Measurements from ENCODE around the gene RAPGEF1. TPM values are rescaled to one million over a fixed set of nuclear protein-coding genes. Genes with fewer than 3 reads are reported as not detected.
"Not testable (repeated sequence)": the region's sequence is repeated elsewhere in the genome, so short reads cannot be mapped to it uniquely, and the experiment has no call there.

The RAPGEF1 gene
- total and polyA plus RNA-seq, 2 experiments from 2014 or later, result 3.3 to 24.1 TPM

- no peak for TF ChIP-seq EZH2 (IDR thresholded peaks at IDR 0.05; ENCODE audit: insufficient read depth, poor library complexity, severe bottlenecking)
- TF ChIP-seq EZH2phosphoT487 (IDR thresholded peaks at IDR 0.05; ENCODE audit: insufficient read depth, low read depth), result no peak
- no peaks in the 10 kb centered on the region for H3K36me3 ChIP-seq (ENCODE audit: low read depth)
- no peak overlapping the region for H3K9ac ChIP-seq
- no peak overlapping the region for H3K4me3 ChIP-seq
- no peak overlapping the region for H2AFZ ChIP-seq
- no peaks in the 10 kb centered on the region for H4K20me1 ChIP-seq (ENCODE audit: insufficient read depth)
- H3K27me3 ChIP-seq (replicated peaks; ENCODE audit: insufficient read depth), result no peaks in the 10 kb centered on the region
- H3K4me1 ChIP-seq (ENCODE audit: insufficient read depth), result peaks cover 28% of the 10 kb centered on the region
- peak; percentile 63 for DNase-seq
- in situ Hi-C loops (cut with MboI), result no loop called here
- H3K4me2 ChIP-seq (ENCODE audit: unreplicated experiment), result no peak overlapping the region
- no peaks in the 10 kb centered on the region for H3K9me2 ChIP-seq (ENCODE audit: insufficient read depth)
- peaks cover 12% of the 10 kb centered on the region for H3F3A ChIP-seq (ENCODE audit: insufficient read depth)
- H3K79me2 ChIP-seq (ENCODE audit: insufficient read depth), result peaks cover 74% of the 10 kb centered on the region
- 51 to 59% methylated on average over 4 of the region's 4 CpGs for whole genome bisulfite sequencing, 2 experiments (ENCODE audit: low coverage in 1 of 2, low lambda C conversion rate in 2 of 2, missing lambda C conversion rate in 2 of 2)
- H3K27ac ChIP-seq, result no peak overlapping the region
- no peaks in the 10 kb centered on the region for H3K9me3 ChIP-seq (ENCODE audit: low read depth)
Measured at GRCh38 chr9:131666029-131666428, 73.8 kb downstream of the RAPGEF1 start.

GRCh38 chr9:131663288-131663687 lies 76.6 kb downstream of the RAPGEF1 start:
- Histone ChIP-seq H3K36me3 (ENCODE audit: low read depth) (no peaks in the 10 kb centered on the region), H2AFZ (no peak overlapping the region), H3K27me3 (replicated peaks; ENCODE audit: insufficient read depth) (no peaks in the 10 kb centered on the region), H3K4me1 (ENCODE audit: insufficient read depth) (peaks cover 30% of the 10 kb centered on the region), H3K9me2 (ENCODE audit: insufficient read depth) (no peaks in the 10 kb centered on the region), H3K27ac (no peak overlapping the region), H3K4me2 (ENCODE audit: unreplicated experiment) (no peak overlapping the region), H3F3A (ENCODE audit: insufficient read depth) (peaks cover 22% of the 10 kb centered on the region), H3K9ac (no peak overlapping the region), H3K4me3 (no peak overlapping the region), H3K79me2 (ENCODE audit: insufficient read depth) (peaks cover 72% of the 10 kb centered on the region), H3K9me3 (ENCODE audit: low read depth) (no peaks in the 10 kb centered on the region), H4K20me1 (ENCODE audit: insufficient read depth) (no peaks in the 10 kb centered on the region)
- 71 to 74% methylated on average over 5 of the region's 5 CpGs for WGBS, 2 experiments (ENCODE audit: low coverage in 1 of 2, low lambda C conversion rate in 2 of 2, missing lambda C conversion rate in 2 of 2)
- no peak for TF ChIP-seq EZH2 (IDR thresholded peaks at IDR 0.05; ENCODE audit: insufficient read depth, poor library complexity, severe bottlenecking)
- no peak for TF ChIP-seq EZH2phosphoT487 (IDR thresholded peaks at IDR 0.05; ENCODE audit: insufficient read depth, low read depth)
- no peak for DNase-seq
- in situ Hi-C loops (cut with MboI), result no loop called here

- H3K4me2 ChIP-seq (ENCODE audit: unreplicated experiment); DNase-seq; H3K36me3 ChIP-seq (ENCODE audit: low read depth); H3K9ac ChIP-seq; H2AFZ ChIP-seq; in situ Hi-C loops (cut with MboI); H3K9me3 ChIP-seq (ENCODE audit: low read depth); H4K20me1 ChIP-seq (ENCODE audit: insufficient read depth); H3K4me3 ChIP-seq; H3K9me2 ChIP-seq (ENCODE audit: insufficient read depth); H3K27me3 ChIP-seq (replicated peaks; ENCODE audit: insufficient read depth); H3K27ac ChIP-seq: not testable (repeated sequence)
- H3F3A ChIP-seq (ENCODE audit: insufficient read depth), result peaks cover 20% of the 10 kb centered on the region
- peaks cover 78% of the 10 kb centered on the region for H3K79me2 ChIP-seq (ENCODE audit: insufficient read depth)
- WGBS, 2 experiments (ENCODE audit: low coverage in 1 of 2, low lambda C conversion rate in 2 of 2, missing lambda C conversion rate in 2 of 2), result 76 to 83% methylated on average over 4 of the region's 4 CpGs
- peaks cover 27% of the 10 kb centered on the region for H3K4me1 ChIP-seq (ENCODE audit: insufficient read depth)
Measured at GRCh38 chr9:131662289-131662621, 77.6 kb downstream of the RAPGEF1 start.

GRCh38 chr9:131661568-131662288 lies 78.1 kb downstream of the RAPGEF1 start:
- 87 to 89% methylated on average over 6 of the region's 6 CpGs for WGBS, 2 experiments (ENCODE audit: low coverage in 1 of 2, low lambda C conversion rate in 2 of 2, missing lambda C conversion rate in 2 of 2)
- no peaks in the 10 kb centered on the region for H3K9me3 ChIP-seq (ENCODE audit: low read depth)
- no peaks in the 10 kb centered on the region for H3K27me3 ChIP-seq (replicated peaks; ENCODE audit: insufficient read depth)
- H3K4me2 ChIP-seq (ENCODE audit: unreplicated experiment), result no peak overlapping the region
- in situ Hi-C loops (cut with MboI), result no loop called here
- H3K9ac ChIP-seq, result no peak overlapping the region
- peaks cover 78% of the 10 kb centered on the region for H3K79me2 ChIP-seq (ENCODE audit: insufficient read depth)
- H3K27ac ChIP-seq, result no peak overlapping the region
- peaks cover 20% of the 10 kb centered on the region for H3F3A ChIP-seq (ENCODE audit: insufficient read depth)
- DNase-seq, result no peak
- H3K36me3 ChIP-seq (ENCODE audit: low read depth), result no peaks in the 10 kb centered on the region
- H2AFZ ChIP-seq, result no peak overlapping the region
- H4K20me1 ChIP-seq (ENCODE audit: insufficient read depth), result no peaks in the 10 kb centered on the region
- TF ChIP-seq EZH2phosphoT487 (IDR thresholded peaks at IDR 0.05; ENCODE audit: insufficient read depth, low read depth) (no peak), EZH2 (IDR thresholded peaks at IDR 0.05; ENCODE audit: insufficient read depth, poor library complexity, severe bottlenecking) (no peak)
- H3K9me2 ChIP-seq (ENCODE audit: insufficient read depth), result no peaks in the 10 kb centered on the region
- H3K4me1 ChIP-seq (ENCODE audit: insufficient read depth), result peaks cover 26% of the 10 kb centered on the region
- H3K4me3 ChIP-seq, result no peak overlapping the region
